ENCODE data around the gene KIAA1958.

Gene KIAA1958

DNA sequence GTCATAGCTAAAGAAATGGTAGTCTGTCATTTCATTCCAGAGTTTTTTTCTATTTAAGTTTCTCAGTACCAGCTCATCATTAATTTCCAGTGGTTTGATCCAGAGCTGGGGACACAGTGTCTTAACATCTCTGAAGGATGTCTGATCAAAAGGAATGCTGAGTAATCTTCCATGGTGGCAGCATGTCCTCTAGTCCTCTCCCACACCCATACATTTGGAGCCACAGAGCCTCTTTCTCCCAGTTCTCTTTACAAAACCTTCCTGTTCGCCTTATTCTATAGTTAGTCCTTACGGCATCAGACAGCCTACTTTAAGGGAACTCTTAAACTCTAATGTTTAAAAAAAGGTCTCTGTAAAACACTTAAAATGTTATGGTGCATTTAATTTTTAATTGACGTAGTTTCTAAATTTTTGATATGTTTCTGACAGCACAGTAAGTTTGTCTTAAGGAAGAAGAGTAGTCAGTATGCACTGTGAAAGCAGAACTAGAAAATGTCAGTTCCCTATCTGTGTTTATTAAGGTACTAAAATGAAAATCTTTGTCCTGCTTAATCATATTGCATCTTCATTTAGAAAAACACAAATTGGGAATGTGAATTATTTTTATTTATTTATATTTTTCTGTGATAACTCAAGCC lies 134.5 kb downstream of the KIAA1958 start:
- no peak overlapping the region for H3K27ac ChIP-seq
- TF ChIP-seq, protein P1, sequence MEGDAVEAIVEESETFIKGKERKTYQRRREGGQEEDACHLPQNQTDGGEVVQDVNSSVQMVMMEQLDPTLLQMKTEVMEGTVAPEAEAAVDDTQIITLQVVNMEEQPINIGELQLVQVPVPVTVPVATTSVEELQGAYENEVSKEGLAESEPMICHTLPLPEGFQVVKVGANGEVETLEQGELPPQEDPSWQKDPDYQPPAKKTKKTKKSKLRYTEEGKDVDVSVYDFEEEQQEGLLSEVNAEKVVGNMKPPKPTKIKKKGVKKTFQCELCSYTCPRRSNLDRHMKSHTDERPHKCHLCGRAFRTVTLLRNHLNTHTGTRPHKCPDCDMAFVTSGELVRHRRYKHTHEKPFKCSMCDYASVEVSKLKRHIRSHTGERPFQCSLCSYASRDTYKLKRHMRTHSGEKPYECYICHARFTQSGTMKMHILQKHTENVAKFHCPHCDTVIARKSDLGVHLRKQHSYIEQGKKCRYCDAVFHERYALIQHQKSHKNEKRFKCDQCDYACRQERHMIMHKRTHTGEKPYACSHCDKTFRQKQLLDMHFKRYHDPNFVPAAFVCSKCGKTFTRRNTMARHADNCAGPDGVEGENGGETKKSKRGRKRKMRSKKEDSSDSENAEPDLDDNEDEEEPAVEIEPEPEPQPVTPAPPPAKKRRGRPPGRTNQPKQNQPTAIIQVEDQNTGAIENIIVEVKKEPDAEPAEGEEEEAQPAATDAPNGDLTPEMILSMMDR (conservative IDR thresholded peaks at IDR 0.05; ENCODE audit: low read depth), result no peak
- ChIA-PET CTCF (interaction anchor here (0.7 to 1.1 kb wide), 2 partner anchors 15 to 210 kb away, joined by 3 to 5 read pairs; no protein-coding TSS in a partner anchor), POLR2A (ENCODE audit: low non-redundant PET) (no interaction called here)
- no peak for DNase-seq (ENCODE audit: low spot score)

DNA sequence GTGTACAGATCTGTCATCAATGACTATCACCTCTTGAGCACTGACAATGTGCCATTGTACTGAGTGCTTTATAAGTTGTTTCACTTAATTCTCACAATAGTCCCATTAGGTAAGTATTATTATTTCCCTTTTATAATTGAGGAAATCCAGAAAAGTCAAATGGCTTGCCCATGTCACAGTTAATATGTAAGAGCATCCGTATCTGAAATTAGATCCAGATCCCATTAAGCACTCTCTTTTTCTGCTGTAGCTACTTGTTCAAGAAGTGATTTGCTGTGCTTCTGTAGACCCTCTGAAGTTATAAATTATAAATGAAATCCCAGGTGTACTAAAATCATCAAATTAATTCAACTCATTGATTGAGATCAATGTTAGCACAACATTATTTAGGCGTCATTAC lies 136.6 kb downstream of the KIAA1958 start:
- TF ChIP-seq, protein P1 (conservative IDR thresholded peaks at IDR 0.05; ENCODE audit: low read depth), result no peak
- CTCF ChIA-PET, result no interaction called here
- no peak for DNase-seq (ENCODE audit: low spot score)
- POLR2A ChIA-PET (ENCODE audit: low non-redundant PET), result no interaction called here
- no peak overlapping the region for H3K27ac ChIP-seq

DNA sequence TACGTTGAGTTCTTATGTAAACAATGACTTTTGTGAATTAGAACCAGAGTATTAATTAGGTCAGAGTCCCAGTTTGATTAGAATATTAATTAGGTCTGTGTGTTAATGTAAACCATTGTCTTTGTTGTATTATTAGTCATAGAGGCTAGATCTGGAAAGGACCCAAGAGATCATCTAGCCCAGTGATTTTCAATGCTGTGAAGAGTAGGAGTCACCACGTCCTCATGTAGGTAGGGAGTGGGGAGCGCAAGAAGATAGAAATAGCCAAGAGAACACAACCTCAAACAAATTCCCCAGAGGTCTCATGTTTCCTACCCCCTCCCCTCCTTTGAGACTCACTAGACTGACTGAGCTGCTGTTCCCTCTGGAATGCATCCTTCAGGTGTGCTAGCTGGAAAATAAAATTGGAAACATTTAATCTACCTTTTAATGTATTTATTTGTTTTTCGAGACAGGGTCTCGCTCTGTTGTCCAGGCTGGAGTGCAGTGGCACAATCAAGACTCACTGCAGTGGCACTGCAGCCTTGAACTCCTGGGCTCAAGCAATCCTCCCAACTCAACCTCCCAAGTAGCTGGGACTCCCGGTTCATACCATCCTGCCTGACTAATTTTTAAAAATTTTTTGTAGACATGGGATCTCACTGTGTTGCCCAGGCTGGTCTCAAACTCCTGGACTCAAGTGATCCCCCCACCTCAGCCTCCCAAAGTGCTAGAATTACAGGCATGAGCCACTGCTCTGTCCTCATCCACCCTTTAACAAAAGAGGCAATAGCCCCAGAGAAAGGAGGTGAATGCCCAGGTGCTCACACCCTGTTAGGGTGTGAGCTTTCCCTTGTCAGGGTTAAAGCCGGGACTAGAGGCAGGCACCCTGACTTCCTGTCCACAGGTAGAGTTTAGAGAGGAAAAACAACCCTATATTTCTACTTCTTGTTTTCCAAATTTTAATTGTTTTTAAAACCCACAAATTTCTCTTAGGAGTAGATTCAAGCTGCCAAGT lies 138.4 kb downstream of the KIAA1958 start:
- TF ChIP-seq, protein P1 (conservative IDR thresholded peaks at IDR 0.05; ENCODE audit: low read depth), result no peak

DNA sequence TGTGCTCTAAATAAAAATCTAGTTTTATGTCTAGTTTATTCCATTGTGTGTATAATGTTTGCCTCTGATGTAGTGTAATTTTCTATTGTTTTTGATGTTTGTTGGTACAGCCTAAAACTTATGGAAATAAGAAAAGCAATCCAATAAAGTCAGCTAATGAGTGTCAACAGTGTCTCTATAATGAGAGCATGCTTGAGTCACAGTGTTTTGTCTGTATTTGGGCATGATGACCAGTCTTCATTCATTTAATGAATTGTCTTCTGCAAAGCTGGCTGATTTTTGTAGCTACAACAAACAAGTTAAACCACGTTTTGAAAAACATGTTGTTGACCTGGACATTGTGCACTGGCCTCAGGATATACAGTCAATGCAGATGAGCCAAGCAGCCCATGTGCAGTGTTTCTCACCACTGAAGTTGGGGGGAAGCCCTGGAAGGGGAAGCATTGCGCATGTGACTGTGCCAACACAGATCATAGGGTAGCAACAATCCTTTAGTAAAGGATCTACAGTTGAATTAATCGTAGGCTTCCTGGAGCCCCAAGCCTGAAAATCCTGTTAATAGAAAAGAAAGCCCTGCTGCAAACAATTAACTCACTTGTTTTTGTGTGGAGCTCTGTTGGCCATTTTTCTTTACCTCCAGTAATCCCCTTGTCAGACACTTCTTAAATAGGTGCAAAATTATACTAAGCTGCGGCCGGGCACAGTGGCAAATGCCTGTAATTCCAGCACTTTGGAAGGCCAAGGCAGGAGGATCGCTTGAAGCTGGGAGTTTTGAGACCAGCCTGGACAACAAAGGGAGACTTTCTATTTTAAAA lies 143.3 kb downstream of the KIAA1958 start:
- DNase-seq (ENCODE audit: low spot score), result no peak
- TF ChIP-seq, protein P1 (conservative IDR thresholded peaks at IDR 0.05; ENCODE audit: low read depth), result no peak
- CTCF ChIA-PET, result no interaction called here
- no peak overlapping the region for H3K27ac ChIP-seq
- POLR2A ChIA-PET (ENCODE audit: low non-redundant PET), result no interaction called here

More for the DNA sequence above, 138.4 kb downstream of the KIAA1958 start:
- ChIA-PET CTCF (interaction anchor here (0.6 kb wide), 1 partner anchor 212 kb away, joined by 3 read pairs; no protein-coding TSS in a partner anchor), POLR2A (ENCODE audit: low non-redundant PET) (no interaction called here)
- no peak for DNase-seq (ENCODE audit: low spot score)
- no peak overlapping the region for H3K27ac ChIP-seq

DNA sequence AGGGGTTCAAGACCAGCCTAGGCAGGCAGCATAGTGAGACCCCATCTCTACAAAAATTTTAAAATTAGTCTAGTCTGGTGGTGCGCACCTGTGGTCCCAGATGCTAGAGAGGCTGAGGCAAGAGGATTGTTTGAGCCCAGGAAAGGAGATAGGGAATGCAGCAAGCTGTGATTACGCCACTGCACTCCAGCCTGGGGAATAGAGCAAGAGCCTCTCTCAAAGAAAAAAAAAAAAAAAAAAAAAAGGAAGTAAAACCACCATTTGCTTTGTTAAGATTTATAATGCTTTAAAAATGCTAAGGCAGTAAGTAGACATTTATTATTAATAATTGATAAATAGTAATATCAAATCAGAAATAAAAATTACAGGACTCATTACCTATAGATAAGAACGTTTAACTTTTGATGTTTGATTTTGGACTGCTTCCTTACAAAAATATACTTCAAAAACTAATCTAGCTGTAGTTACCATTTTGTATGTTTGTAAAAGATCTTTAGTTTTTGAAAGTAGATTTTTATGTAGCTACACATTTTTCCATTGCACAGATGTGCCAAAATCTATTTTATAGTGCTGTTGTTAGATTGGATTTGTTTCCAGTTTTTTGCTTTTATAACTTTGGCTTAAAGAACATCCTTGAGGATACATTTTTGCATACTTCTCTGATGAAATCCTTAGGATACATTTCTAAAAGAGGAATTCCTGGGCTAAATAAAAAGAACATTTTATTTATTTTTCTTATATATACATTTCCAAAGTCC lies 144.9 kb downstream of the KIAA1958 start:
- TF ChIP-seq, protein P1 (conservative IDR thresholded peaks at IDR 0.05; ENCODE audit: low read depth), result no peak
- POLR2A ChIA-PET (ENCODE audit: low non-redundant PET), result no interaction called here
- H3K27ac ChIP-seq, result no peak overlapping the region
- no peak for DNase-seq (ENCODE audit: low spot score)
- CTCF ChIA-PET, result interaction anchor here (0.6 to 0.7 kb wide), 2 partner anchors 51 to 813 kb away, joined by 5 to 6 read pairs; no protein-coding TSS in a partner anchor
